ENCODE data around the gene ITPR2.
"Not testable (repeated sequence)": the region's sequence is repeated elsewhere in the genome, so short reads cannot be mapped to it uniquely, and the experiment has no call there.

ITPR2 gene

DNA sequence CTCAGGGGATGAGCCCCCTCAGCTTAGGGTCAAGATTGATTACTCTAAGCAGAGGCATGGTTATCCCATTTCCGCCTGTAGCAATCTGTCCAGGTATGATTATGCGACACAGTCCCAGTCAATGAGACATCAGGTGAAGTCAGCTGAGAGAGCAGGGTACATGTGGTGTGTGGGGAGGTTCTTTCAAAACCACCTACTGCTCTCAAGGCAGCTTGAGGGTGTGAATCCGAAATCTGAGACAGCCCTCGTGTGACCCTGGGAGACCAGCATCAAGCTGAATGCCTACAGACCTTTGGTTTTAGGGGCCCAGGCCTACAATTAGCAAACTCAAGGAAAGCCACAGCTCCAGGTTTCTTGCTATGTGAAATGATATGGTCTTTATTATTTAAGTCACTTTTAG lies 275.7 kb downstream of the ITPR2 start:
- DNase-seq (ENCODE audit: low spot score) = no peak

DNA sequence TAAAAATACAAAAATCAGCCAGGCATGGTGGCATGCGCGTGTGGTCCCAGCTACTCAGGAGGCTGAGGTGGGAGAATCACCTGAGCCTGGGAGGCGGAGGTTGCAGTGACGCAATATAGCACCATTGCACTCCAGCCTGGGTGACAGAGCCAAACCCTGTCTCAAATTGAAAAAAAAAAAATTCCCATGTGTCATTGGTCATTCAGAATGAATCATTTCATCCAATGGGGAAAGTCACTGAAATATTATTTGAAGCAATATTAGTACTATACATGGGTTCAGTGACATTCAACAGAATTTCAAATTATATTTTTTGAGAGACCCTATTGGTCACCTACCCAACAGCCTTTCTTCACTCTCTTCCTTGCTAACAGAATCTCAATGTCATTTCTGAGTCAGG lies 276.1 kb downstream of the ITPR2 start:
- no peak for DNase-seq (ENCODE audit: low spot score)

DNA sequence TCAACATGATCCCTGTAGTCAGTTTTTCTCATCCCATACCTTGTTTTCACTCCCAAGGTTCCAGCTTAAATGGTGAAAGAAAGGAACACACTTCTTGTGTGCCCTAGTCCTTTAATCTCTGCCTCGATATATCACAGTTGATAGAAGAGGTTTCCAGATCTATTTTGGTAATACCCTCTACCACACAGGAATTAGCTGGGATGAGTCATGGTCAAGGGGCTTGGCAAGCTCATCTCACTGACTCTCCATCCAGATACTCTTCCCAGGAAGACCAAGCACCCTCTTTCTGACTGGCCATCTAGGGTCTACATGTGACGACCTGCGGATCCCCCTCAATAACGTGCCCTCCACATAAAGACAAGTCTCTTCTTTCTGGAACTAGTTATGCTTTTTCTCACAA lies 277.9 kb downstream of the ITPR2 start:
- DNase-seq (ENCODE audit: low spot score) = no peak

DNA sequence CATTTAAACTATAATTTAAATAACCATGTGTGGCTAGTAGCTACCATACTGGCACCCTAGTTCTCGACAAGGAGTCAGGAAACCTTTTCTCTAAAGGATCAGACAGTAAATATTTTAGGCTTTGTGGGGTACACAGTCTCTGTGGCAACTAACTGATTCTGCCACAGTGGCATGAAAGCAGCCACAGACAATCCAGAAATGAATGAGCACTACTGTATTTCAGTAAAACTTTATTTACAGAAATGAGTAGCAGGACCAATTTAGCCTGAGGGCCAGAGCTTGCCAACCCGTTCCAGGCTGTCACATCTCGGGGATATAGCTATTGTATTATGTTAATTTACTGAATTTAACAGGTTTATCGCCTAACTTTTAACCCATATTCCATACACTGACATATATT lies 278.7 kb downstream of the ITPR2 start:
- DNase-seq (ENCODE audit: low spot score) = no peak

DNA sequence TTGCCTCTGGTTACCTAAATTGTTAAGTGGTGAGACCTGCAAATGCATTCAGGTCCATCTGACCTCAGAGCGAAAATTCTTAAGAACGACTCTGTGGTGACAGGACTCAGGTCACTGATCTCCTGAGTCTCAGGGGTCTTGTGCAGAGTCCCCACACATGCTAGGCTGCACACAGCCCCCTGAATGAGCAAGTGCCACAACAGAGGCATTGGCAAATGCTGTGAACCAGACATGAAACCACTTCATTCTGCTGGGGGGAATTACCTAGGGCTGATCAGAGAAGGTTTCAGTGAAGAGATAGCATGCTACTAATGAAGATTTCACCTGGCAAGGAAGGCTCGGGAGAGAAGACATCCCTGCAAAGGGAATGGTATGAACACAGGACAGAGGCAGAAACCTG lies 281.6 kb downstream of the ITPR2 start:
- no peak for DNase-seq (ENCODE audit: low spot score)

DNA sequence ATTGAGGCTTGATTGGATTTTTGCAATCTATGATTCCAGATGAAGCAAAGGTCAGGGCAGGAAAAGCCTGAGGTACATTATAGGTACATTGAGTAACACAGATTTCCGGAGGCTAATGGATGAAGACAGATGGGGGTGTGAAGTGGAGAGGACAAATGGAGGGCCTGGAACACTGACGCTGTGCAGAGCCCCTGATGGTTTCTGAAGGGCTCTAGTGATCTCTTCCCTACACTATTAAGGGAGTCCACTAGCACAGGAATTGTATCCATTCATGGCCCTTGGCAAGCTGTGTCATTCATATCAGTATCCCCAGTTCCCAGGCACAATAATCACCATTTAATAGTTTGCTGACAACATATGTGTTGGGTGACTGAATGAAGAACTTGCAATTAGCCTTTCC lies 284.8 kb downstream of the ITPR2 start:
- DNase-seq (ENCODE audit: low spot score) = no peak

DNA sequence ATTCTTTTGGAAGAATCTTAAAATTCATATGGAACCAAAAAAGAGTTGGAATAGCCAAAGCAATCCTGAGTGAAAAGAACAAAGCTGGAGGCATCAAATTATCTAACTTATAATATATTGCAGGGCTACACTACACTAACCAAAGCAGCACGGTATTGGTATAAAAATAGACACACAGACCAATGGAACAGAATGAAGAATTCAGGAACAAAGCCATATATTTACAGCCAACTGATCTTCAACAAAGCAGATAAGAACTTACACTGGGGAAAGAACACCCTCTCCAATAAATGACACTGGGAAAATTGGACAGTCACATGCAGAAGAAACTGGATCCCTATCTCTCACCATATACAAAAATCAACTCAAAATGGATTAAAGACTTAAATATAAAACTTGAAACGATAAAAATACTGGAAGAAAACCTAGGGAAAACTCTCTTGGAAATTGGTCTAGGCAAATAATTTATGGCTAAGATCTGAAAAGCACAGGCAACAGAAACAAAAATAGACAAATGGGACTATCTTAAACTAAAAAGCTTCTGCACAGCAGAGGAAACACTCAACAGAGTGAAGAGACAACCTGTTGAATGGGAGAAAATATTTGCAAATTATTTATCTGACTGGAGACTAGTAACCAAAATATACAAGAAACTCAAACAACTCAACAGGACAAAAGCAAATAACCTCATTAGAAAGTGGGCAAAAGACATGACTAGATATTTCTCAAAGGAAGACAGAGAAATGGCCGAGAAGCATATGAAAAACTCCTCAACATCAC lies 286.3 kb downstream of the ITPR2 start:
- DNase-seq (ENCODE audit: low spot score) = no peak

DNA sequence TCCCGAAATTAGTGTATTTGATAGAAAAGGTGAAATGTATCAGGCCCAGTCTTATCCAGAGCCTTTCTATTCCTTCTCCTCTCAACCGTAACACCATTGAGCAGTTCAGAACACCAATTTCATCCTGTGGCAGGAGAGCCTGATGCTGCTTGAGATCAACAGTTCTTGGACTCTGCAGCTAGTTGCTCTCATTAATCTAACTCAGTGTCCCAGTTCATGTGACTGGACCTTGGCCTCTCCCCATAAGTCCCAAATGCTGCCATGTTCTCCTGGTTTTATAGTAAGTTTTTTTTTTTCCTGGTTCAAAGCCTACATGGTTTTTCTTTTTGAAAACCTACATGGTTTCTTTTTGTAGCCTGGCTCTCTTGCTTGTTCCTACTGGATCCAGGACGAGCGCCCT lies 293.9 kb downstream of the ITPR2 start:
- no peak for DNase-seq (ENCODE audit: low spot score)

DNA sequence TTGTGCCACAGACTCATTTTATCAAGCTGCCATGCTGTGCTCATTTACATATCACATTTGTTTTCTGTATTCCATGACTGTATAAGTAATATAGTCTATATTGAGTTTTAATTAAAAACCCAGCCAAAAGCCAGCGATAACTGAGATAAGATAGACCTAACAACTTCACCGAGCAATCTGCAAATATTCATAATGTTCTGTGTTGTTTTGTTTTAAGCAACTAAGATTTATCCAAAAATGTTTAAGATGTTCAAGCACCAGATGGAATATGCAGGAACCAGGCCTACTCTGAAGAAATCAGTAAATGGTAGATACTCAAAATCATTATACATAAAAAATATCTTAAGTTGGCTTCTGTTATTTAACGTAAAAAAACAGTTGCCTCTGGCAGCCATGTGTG lies 295.3 kb downstream of the ITPR2 start:
- DNase-seq (ENCODE audit: low spot score) = no peak

DNA sequence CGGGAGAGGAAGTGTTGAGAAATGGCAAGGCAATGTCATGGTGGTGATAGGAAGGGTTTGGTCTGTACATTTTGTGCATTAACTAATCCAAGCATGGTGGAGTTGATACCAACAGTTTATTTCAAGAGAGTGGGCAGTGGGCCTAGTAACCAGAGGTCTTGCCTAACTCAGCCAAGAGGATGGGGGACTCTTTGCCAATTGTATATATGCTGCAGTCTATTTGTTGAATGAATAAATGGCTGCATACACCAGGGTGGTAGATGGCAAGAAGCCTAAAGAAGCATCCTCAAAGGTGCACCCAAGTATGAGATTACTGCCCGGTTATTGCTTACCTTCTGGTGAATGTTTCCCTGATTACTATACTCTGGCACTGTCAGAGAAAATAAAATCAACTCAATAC lies 295.9 kb downstream of the ITPR2 start:
- DNase-seq (ENCODE audit: low spot score) = no peak

DNA sequence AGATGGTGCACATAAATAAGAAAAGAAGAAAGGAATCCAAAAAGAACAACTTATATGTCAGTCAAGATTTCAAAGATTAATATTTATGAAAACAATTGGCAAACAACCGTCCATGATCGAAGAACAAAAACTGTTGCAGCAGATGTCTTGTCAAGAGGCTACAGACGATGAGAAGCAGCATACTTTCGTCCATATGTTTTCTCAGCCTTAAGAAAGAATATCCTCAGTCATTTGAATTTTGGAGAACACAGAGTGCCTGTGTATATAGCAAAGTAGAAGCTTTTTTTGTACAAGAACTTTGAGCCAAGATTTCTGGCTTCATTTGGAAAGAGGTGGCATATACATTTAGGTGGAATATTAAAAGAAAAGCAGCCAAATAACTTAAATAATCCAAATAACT lies 297.2 kb downstream of the ITPR2 start:
- no peak for DNase-seq (ENCODE audit: low spot score)

DNA sequence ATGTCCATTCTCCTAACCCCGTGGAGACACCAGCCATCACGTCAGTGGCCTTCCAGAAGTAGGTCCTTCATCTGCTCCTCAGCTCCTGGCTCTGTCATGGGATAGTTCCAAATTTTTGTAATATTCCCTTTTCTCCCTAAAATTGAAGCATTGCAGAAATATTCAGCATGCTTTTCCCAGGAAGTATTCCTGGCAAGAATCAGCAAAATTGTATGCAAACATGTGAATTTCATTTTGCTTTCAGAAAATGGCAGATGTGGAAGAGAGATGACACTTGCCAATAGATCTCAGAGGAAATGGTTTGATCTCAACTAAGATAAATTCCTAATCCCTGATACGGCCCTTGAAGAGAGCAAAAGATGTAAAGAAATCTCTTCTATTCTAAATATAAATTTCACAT lies 298.9 kb downstream of the ITPR2 start:
- DNase-seq (ENCODE audit: low spot score) = no peak

DNA sequence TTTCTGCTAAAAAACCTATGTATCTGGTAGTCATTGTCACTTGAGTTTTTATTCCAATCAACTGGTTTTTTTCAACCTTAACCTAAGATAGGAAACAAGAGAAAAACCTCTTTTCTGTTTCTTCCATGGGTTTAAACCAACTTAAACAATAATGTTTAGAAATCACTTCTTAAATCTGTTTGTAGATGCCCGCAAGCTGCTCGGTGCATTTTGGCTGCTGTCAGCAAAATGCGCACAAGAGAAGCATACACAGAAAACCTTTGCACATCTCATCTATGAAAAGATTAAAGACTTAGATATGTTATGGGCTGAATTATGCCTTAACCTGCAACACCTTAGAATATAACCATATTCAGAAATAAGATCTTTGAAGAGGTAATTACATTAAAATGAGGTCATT lies 299.8 kb downstream of the ITPR2 start:
- DNase-seq (ENCODE audit: low spot score) = no peak

DNA sequence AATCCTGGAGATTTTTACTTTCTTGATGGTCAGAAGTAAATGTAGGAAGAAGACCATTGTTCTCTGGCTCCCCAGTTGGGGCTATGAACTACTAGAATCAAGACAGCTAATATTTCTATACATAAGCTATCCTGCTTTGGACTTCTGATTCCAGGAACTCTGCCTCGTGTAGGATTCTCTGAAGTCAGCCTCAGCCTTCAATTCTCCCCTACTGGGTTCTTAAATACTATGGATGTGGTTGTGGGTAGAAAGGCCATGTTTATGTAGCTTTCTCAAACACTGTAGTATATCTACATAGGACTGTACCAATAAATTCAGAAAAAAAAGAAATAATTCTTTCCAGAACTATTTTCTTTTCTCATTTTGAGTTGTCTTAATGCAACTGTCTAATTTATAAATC lies 302.5 kb downstream of the ITPR2 start:
- DNase-seq (ENCODE audit: low spot score) = no peak

DNA sequence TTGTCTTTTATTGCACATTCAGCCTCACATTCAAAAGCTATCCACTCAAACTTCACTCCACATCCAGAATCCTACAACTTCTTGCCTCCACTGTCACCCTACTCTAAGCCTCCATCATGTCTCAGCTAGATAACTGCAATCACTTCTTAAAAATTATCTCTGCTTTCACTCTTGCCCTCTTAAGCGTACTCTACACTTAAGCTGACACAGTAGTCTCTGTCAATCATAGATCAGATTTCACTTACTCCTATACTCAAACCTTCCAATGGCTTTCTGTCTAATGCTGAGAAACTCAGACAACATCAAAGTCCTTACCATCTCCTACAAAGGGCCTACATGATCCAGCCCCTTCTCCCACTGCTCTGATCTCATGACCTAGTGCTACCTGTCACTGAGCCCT lies 304.1 kb downstream of the ITPR2 start:
- no peak for DNase-seq (ENCODE audit: low spot score)

DNA sequence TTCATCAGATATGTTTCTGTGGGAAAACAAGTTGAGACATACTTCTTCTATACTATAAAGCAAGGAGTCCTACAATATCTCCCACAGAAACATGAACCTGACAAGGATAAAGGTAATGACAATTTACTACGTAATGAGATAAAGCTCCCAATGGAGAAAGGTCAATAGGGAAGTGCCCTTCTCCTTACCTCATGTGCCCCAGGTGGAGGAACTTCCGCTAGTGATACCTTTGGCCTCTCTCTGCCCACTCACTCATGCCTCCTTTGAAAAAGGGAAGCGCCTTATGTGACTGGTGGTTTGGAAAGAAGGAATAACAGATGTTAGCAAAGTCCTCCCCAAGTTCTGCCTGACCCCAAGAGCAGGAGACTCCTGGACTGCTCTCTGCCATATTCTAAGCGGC lies 305.3 kb downstream of the ITPR2 start:
- DNase-seq (ENCODE audit: low spot score) = no peak

DNA sequence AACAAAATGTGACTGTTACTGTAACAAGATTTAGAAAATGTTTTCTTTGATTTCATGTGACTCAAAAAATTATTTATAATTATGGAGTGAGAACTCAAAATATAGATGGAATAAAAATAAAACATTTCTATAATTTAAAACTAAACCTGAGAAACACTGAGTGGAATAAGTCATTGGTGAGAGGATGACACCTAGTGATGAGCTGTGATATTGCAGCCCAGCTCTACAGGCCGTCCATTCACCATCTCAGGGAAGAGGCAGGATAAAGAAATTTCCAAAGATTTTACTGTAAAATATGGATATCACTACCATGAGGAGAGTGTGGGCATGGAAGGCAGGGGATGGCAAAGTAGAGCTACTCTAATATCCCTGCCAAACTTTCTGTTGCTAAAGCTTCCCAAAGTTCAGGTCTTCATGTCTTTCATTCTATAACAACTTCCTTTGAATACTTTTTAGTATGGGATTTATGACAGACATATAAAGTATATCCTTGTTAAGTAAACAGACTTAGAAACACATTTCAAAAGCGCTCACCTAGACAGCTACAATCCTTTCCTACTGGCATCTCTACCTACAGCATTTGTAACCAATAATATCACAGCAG lies 308.0 kb downstream of the ITPR2 start:
- DNase-seq (ENCODE audit: low spot score) = no peak

DNA sequence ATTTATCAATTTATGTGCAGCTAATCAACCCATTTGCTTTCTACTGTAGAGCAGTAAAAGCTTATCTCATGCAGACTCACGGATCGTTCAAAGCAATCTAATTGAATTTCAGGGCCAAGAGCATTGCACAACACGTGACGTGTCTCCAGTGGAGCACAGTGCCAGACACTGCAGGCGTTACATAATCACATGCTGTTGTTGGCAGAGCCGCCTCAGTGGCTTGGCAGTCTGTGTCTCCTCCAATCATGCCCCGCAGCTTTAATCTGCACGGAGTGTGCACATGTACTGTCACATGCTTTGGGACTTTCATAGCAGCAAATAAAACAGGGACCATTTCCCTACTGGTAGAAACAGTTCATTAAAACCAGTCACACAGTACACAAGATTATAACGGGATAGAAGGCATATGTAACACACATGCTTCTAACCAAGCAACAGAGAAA lies 309.3 kb downstream of the ITPR2 start:
- DNase-seq (ENCODE audit: low spot score) = no peak

DNA sequence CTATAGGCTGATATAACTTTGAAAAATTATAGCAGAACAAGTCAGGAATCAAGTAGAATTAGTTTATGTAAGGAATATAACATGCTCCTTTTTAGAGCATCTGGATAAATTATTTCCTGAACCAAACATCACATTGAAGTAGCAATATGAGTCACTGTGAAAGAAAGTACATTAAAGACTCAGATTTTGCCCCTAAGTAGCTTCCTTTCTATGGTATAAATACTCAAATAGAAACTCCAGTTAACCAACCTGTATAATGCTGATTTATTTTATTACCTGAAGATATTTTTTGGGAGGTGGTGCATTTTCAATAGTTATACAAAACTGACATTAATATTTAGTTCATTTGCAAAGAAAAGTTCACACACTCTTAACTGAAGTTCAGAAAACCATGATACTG lies 312.1 kb downstream of the ITPR2 start:
- DNase-seq (ENCODE audit: low spot score) = no peak

DNA sequence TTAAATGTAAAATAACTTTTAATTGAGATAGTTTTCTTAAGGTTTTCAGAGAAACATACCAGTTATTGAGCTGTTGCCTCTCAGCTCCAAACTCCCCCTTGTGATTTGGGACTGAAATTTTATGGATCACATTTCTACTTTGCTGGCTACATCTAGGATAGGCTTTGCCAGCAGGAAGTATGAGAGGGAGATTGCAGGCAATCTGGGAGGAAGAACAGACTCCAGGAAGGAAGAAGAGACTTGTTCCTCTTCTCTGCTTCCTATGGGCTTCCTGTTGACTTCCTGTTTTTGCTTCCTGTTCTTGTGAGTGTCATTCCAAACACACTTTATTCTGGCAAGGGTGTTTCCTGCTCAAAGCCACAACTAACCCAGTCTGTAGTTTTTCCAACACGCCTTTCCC lies 312.9 kb downstream of the ITPR2 start:
- no peak for DNase-seq (ENCODE audit: low spot score)

DNA sequence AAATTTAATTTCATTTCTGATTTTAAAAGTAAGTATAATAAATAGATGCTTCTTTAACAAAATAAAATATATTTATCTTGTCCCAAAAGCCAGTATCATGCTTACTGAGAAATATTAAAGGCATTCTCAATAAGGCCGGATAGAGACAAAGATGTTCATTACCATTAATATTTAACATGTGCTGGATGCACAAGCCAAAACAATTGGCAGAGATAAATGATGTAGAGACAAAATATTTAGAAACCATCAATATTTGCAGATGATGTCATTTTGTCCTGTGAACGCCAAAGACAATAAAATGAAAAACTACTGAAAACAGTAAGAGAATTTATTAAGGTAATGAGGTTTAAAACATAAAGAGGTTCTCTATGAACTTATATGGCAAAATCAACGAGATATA lies 313.5 kb downstream of the ITPR2 start:
- DNase-seq (ENCODE audit: low spot score) = no peak

DNA sequence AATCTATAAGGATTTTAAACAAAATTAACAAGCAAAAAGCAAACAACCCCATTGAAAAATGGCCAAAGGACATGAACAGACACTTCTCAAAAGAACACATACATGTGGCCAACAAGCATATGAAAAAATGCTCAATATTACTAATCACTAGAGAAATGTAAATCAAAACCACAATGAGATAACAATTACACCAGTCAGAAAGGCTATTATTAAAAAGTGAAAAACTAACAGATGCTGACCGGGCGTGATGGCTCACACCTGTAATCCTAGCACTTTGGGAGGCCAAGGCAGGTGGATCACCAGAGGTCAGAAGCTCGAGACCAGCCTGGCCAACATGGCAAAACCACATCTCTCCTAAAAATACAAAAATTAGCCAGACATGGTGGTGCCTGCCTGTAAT lies 315.7 kb downstream of the ITPR2 start:
- not testable (repeated sequence) for DNase-seq (ENCODE audit: low spot score)

DNA sequence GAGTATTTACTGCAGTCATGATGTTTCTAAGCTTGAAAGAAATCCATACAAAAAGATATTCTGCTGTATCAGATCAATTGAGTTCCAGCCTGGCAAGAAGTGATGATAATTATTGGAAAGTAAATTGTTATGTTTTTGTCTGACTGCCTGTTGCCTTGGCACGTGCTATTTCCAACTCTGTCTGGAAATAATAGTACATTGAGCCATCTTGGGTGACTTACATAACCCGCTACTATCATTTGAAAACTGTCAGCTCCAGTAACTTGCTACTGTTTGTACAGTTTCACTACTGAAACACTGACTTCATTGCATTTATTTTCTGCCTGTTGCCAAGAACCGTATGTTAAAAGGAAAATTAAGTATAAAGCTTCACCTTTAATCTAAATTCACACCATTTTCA lies 318.6 kb downstream of the ITPR2 start:
- no peak for DNase-seq (ENCODE audit: low spot score)

DNA sequence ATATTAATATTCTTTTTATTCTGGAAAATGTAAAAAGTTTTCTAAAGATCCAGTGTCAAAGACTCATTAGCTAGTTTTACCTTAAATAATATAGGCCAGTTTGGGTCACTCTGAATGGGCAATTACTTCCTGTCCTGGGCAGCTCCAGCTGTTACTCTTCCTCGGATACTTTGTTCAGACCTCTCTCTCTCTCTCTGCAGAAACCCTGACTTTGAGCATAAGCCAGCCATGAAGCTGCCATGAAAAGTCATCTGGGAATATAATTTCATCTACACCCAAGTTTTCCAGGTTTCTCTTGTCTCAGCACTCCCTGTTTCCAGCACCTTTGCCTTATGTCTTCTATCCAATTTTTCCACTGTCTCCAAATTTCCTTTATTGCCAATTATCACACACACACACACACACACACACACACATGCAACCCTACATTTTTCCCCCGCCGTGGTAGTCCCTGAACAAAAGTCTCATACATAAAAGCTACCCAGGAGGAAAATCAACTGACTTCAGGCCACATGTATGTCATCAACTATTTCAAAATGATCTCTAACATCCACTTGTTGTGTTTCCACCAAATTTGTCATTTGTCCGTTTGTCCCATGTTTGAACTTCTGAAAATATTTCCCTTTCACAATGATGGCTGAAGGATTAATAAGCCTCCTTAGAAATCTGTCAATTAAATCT lies 319.5 kb downstream of the ITPR2 start:
- DNase-seq (ENCODE audit: low spot score) = no peak

All from HuH-7.5 (cell line).